NB4 (cell line): ENCODE data around the gene ZNF423.

Experiments
- DNase-seq: peaks from one replicate; pipeline ENCODE4 v3.0.0; 2010; ENCODE audit warnings: low read depth
- H3K4me3 ChIP-seq: one replicate; pipeline ENCODE4 v1.5.1; 2011; ENCODE audit warnings: mild to moderate bottlenecking, low read depth, low read length, moderate library complexity
- MYC ChIP-seq: IDR thresholded peaks from 2 replicates; pipeline ENCODE4 v1.6.1; 2011; ENCODE audit warnings: low read depth, low read length
- POLR2A ChIP-seq: IDR thresholded peaks from 2 replicates; pipeline ENCODE4 v1.6.1; 2011; ENCODE audit warnings: mild to moderate bottlenecking; ENCODE audit not compliant: insufficient read length; ENCODE audit errors: extremely low read depth
- TF ChIP-seq, protein P1 (sequence below): IDR thresholded peaks from one replicate; pipeline ENCODE4 v1.5.1; 2012; ENCODE audit warnings: low read depth, low read length
- TF ChIP-seq, protein P2 (sequence below): IDR thresholded peaks from 2 replicates; pipeline ENCODE4 v1.6.1; 2011; ENCODE audit warnings: low read depth, low read length

Gene ZNF423

DNA sequence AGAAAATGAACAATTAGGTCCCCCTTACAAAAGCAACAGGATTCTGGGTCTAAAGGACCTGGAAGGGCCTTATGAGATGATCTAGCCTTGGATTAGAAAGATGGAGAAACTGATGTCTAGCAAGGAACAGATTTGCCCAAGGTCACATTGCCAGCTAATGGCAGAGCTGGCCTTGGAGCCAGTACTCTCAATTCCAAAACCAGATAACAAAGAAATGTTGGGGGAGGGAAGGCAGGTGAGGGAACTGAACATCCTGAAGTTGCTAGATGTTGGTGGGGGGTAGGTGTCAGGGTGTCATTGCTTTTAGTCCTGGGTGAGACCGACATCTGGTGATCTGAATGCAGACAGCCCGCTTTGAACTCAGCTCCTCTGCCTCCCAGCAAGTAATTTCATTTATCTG lies 11.3 kb upstream of the ZNF423 start:
- DNase-seq, result no peak
- H3K4me3 ChIP-seq, result no peak overlapping the region
- TF ChIP-seq, protein P1, sequence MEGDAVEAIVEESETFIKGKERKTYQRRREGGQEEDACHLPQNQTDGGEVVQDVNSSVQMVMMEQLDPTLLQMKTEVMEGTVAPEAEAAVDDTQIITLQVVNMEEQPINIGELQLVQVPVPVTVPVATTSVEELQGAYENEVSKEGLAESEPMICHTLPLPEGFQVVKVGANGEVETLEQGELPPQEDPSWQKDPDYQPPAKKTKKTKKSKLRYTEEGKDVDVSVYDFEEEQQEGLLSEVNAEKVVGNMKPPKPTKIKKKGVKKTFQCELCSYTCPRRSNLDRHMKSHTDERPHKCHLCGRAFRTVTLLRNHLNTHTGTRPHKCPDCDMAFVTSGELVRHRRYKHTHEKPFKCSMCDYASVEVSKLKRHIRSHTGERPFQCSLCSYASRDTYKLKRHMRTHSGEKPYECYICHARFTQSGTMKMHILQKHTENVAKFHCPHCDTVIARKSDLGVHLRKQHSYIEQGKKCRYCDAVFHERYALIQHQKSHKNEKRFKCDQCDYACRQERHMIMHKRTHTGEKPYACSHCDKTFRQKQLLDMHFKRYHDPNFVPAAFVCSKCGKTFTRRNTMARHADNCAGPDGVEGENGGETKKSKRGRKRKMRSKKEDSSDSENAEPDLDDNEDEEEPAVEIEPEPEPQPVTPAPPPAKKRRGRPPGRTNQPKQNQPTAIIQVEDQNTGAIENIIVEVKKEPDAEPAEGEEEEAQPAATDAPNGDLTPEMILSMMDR, result no peak
- no peak for TF ChIP-seq MYC
- TF ChIP-seq, protein P2, sequence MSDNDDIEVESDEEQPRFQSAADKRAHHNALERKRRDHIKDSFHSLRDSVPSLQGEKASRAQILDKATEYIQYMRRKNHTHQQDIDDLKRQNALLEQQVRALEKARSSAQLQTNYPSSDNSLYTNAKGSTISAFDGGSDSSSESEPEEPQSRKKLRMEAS, result no peak

GRCh38 chr16:49866595-49867071 lies 10.7 kb upstream of the ZNF423 start:
- no peak for TF ChIP-seq POLR2A
- TF ChIP-seq, protein P2, result no peak
- TF ChIP-seq, protein P1, result no peak
- no peak overlapping the region for H3K4me3 ChIP-seq
- DNase-seq, result no peak

GRCh38 chr16:49862694-49863093 lies 6.8 kb upstream of the ZNF423 start:
- H3K4me3 ChIP-seq, result no peak overlapping the region
- TF ChIP-seq POLR2A (no peak), MYC (no peak)
- TF ChIP-seq, protein P1, result no peak
- TF ChIP-seq, protein P2, result no peak
- DNase-seq, result no peak

- DNase-seq, result no peak
- no peak overlapping the region for H3K4me3 ChIP-seq
- TF ChIP-seq, protein P1, result no peak
- TF ChIP-seq POLR2A (no peak), MYC (no peak)
- TF ChIP-seq, protein P2, result no peak
Measured at GRCh38 chr16:49861299-49861698, 5.4 kb upstream of the ZNF423 start.

DNA sequence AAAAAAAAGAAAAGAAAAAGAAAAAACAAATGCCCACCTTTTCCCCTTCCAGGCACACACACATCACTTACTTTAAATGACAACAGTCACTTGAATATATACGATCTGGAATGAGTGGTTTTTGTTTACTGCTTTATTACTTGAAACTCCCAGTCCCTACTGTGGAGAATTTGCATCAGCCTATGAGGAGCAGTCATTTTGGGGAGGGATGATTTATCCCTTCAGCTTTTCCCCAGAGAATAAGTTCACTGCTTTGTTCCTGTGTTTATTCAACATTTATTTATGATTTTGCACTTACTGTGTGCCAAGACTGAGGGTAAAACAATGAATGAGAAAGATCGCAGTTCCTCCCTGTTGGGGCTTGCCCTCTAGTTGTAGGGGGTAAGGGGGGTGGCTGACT lies 4.7 kb upstream of the ZNF423 start:
- DNase-seq, result no peak
- no peak overlapping the region for H3K4me3 ChIP-seq
- TF ChIP-seq, protein P2, result no peak
- no peak for TF ChIP-seq POLR2A
- TF ChIP-seq MYC, result no peak
- TF ChIP-seq, protein P1, result no peak
